H1 (cell line): ENCODE data around the gene FAM240A. TPM values are rescaled to one million over a fixed set of nuclear protein-coding genes. Genes with fewer than 3 reads are reported as not detected.

Source experiments
- CTCF ChIA-PET: fragments of 300-600 bp; sonication (Branson Sonifier 250); formaldehyde crosslinking; loops from one replicate; lab custom pipeline; 2021; ENCODE audit not compliant: partially characterized antibody; lab: Charles Lee
- POLR2A ChIA-PET: fragments of 300-600 bp; sonication (Branson Sonifier 250); formaldehyde crosslinking; loops from one replicate; lab custom pipeline; 2021; ENCODE audit warnings: inconsistent platforms; ENCODE audit not compliant: partially characterized antibody; lab: Charles Lee
- DNase-seq, 2 experiments: peaks; one replicate each; pipeline versions ENCODE4 v3.0.0 to v3.0.0-alpha.2; 2010 to 2022; ENCODE audit warnings: low spot score in 2 of 2, low read depth in 1 of 2, mixed read lengths in 1 of 2
- FAIRE-seq: peaks from 2 replicates; lab custom pipeline; 2011; peaks lifted over from hg19 to GRCh38; lab: Jason Lieb, UNC
- H2AFZ ChIP-seq: 2 replicates; pipeline ENCODE4 v1.8.1; 2012; ENCODE audit warnings: low read length, inconsistent platforms
- H2AK5ac ChIP-seq: 2 replicates; pipeline ENCODE4 v1.6.1; 2013; ENCODE audit warnings: low read depth, low read length
- H2BK120ac ChIP-seq: replicated peaks from 2 replicates; pipeline ENCODE3; 2013; ENCODE audit warnings: low read depth, low read length, inconsistent platforms
- H2BK12ac ChIP-seq: 2 replicates; pipeline ENCODE4 v1.6.1; 2013; ENCODE audit warnings: low read depth, low read length
- H2BK15ac ChIP-seq: 2 replicates; pipeline ENCODE4 v1.6.1; 2013; ENCODE audit warnings: low read length
- H2BK20ac ChIP-seq: 2 replicates; pipeline ENCODE4 v1.6.1; 2013; ENCODE audit warnings: low read length
- H2BK5ac ChIP-seq: 2 replicates; pipeline ENCODE4 v1.6.1; 2013; ENCODE audit warnings: low read depth, low read length
- H3K14ac ChIP-seq: 2 replicates; pipeline ENCODE4 v1.6.1; 2013; ENCODE audit warnings: inconsistent platforms; ENCODE audit not compliant: insufficient read length
- H3K18ac ChIP-seq: 2 replicates; pipeline ENCODE4 v1.6.1; 2013; ENCODE audit warnings: low read length; ENCODE audit errors: extremely low read depth
- H3K23ac ChIP-seq: 2 replicates; pipeline ENCODE4 v1.6.1; 2013; ENCODE audit warnings: inconsistent platforms; ENCODE audit not compliant: insufficient read length
- H3K23me2 ChIP-seq: 2 replicates; pipeline ENCODE4 v1.6.1; 2013; ENCODE audit warnings: low read depth, low read length
- H3K27ac ChIP-seq: 2 replicates; pipeline ENCODE4 v1.6.1; 2011; ENCODE audit warnings: low read depth, low read length, inconsistent platforms
- H3K27me3 ChIP-seq, 4 experiments: replicated peaks in 1 of 4; 1 replicate in 1 of 4; 2 replicates in 3 of 4; pipeline versions ENCODE4 v1.6.1 to v1.8.1; 2011 to 2013; ENCODE audit warnings: low read length in 3 of 4, mild to moderate bottlenecking in 3 of 4, inconsistent platforms in 2 of 4, mixed read lengths in 2 of 4, moderate library complexity in 1 of 4; ENCODE audit not compliant: control insufficient read depth in 3 of 4, insufficient read depth in 3 of 4; ENCODE audit errors: extremely low read depth in 1 of 4
- H3K36me3 ChIP-seq, 4 experiments: 2 replicates each; pipeline versions ENCODE4 v1.6.1 to v1.8.1; 2011 to 2013; ENCODE audit warnings: mild to moderate bottlenecking in 4 of 4, low read length in 3 of 4, moderate library complexity in 2 of 4, control low read depth in 1 of 4, inconsistent platforms in 1 of 4; ENCODE audit not compliant: insufficient read depth in 4 of 4, control insufficient read depth in 2 of 4
- H3K4ac ChIP-seq: replicated peaks from 2 replicates; pipeline ENCODE3; 2013; ENCODE audit warnings: low read length, low read depth, mixed read lengths, inconsistent platforms; ENCODE audit not compliant: insufficient read length
- H3K4me1 ChIP-seq, 4 experiments: replicated peaks in 1 of 4; 1 replicate in 1 of 4; 2 replicates in 3 of 4; pipeline versions ENCODE4 v1.6.1 to v1.8.1; 2011 to 2013; ENCODE audit warnings: low read length in 3 of 4, inconsistent platforms in 2 of 4, mixed read lengths in 1 of 4; ENCODE audit not compliant: insufficient read depth in 4 of 4, control insufficient read depth in 3 of 4
- H3K4me2 ChIP-seq, 2 experiments: 2 replicates each; pipeline versions ENCODE4 v1.6.1 to v1.8.1; 2011 to 2013; ENCODE audit warnings: low read depth in 2 of 2, low read length in 2 of 2, control low read depth in 1 of 2, inconsistent platforms in 1 of 2, mild to moderate bottlenecking in 1 of 2; ENCODE audit not compliant: insufficient read depth in 1 of 2
- H3K4me3 ChIP-seq, 4 experiments: fragments of 200-600, 300-600 bp in 1 of 4; sonication (generic), shearing (Covaris generic), sonication (Bioruptor Twin) in 1 of 4; 2 replicates each; pipeline versions ENCODE4 v1.5.1 to v1.8.1; 2011 to 2016; ENCODE audit warnings: low read length in 4 of 4, low read depth in 3 of 4, control low read depth in 2 of 4, inconsistent platforms in 2 of 4, mild to moderate bottlenecking in 2 of 4, mixed read lengths in 1 of 4, moderate library complexity in 1 of 4; ENCODE audit not compliant: insufficient read depth in 2 of 4; ENCODE audit errors: extremely low read depth in 1 of 4
- H3K56ac ChIP-seq: replicated peaks from 2 replicates; pipeline ENCODE3; 2013; ENCODE audit warnings: low read depth, mild to moderate bottlenecking, mixed read lengths, low read length, inconsistent platforms; ENCODE audit not compliant: insufficient read length
- H3K79me1 ChIP-seq: 2 replicates; pipeline ENCODE4 v1.6.1; 2013; ENCODE audit warnings: low read depth, low read length, control low read depth
- H3K79me2 ChIP-seq, 2 experiments: 2 replicates each; pipeline versions ENCODE4 v1.6.1 to v1.8.1; 2012 to 2013; ENCODE audit warnings: low read length in 2 of 2, mild to moderate bottlenecking in 2 of 2, inconsistent platforms in 1 of 2; ENCODE audit not compliant: insufficient read depth in 2 of 2, control insufficient read depth in 1 of 2
- H3K9ac ChIP-seq, 4 experiments: replicated peaks in 1 of 4; 1 replicate in 1 of 4; 2 replicates in 3 of 4; pipeline versions ENCODE4 v1.6.1 to v1.8.1; 2011 to 2013; ENCODE audit warnings: low read depth in 3 of 4, low read length in 3 of 4, control low read depth in 2 of 4, mild to moderate bottlenecking in 2 of 4, moderate library complexity in 2 of 4, inconsistent platforms in 1 of 4; ENCODE audit errors: extremely low read depth in 1 of 4
- H3K9me3 ChIP-seq, 2 experiments: 2 replicates each; pipeline versions ENCODE4 v1.6.1 to v1.8.1; 2012 to 2013; ENCODE audit warnings: mild to moderate bottlenecking in 2 of 2, moderate library complexity in 2 of 2, control low read depth in 1 of 2, inconsistent platforms in 1 of 2, low read depth in 1 of 2, low read length in 1 of 2, mixed read lengths in 1 of 2; ENCODE audit not compliant: insufficient read depth in 2 of 2
- H4K20me1 ChIP-seq, 2 experiments: replicated peaks in 1 of 2; 2 replicates each; pipeline versions ENCODE3 to v1.8.1; 2011 to 2013; ENCODE audit warnings: inconsistent platforms in 2 of 2, low read length in 2 of 2, mild to moderate bottlenecking in 1 of 2; ENCODE audit not compliant: insufficient read depth in 2 of 2, control insufficient read depth in 1 of 2
- H4K5ac ChIP-seq: 2 replicates; pipeline ENCODE4 v1.6.1; 2013; ENCODE audit warnings: low read length, low read depth, mixed read lengths, inconsistent platforms; ENCODE audit not compliant: insufficient read length
- H4K8ac ChIP-seq: 2 replicates; pipeline ENCODE4 v1.8.0; 2013; ENCODE audit warnings: mild to moderate bottlenecking, moderate library complexity, low read length, inconsistent platforms; ENCODE audit not compliant: insufficient read depth; ENCODE audit errors: extremely low read depth
- H4K91ac ChIP-seq: replicated peaks from 2 replicates; pipeline ENCODE3; 2013; ENCODE audit warnings: low read length, mixed read lengths, inconsistent platforms; ENCODE audit not compliant: insufficient read length
- BACH1 ChIP-seq: IDR thresholded peaks from 2 replicates; pipeline ENCODE4 v1.6.1; 2012; ENCODE audit warnings: low read length, improper control_type of control experiment
- CBX5 ChIP-seq: fragments of 300-800, 300-1000 bp; sonication (generic); IDR thresholded peaks from 2 replicates; pipeline ENCODE4 v1.7.1; 2016; ENCODE audit warnings: antibody characterized with exemption, low read length, low read depth
- CBX8 ChIP-seq: fragments of 300-800, 300-1000 bp; sonication (generic); IDR thresholded peaks from 2 replicates; pipeline ENCODE4 v1.7.1; 2016; ENCODE audit warnings: low read depth, low read length, borderline replicate concordance
- CEBPB ChIP-seq: IDR thresholded peaks from 2 replicates; pipeline ENCODE4 v1.6.1; 2012; ENCODE audit warnings: low read depth, low read length
- CTBP2 ChIP-seq: IDR thresholded peaks from 2 replicates; pipeline ENCODE4 v1.7.0; 2011; ENCODE audit warnings: borderline replicate concordance, mild to moderate bottlenecking, moderate library complexity, mixed read lengths, low read length; ENCODE audit not compliant: insufficient read depth, insufficient read length
- GABPA ChIP-seq: IDR thresholded peaks from 2 replicates; pipeline ENCODE4 v1.6.1; 2011; ENCODE audit warnings: mild to moderate bottlenecking, low read length, moderate library complexity, borderline replicate concordance; ENCODE audit not compliant: insufficient read depth
- NANOG ChIP-seq: IDR thresholded peaks from 2 replicates; pipeline ENCODE4 v1.6.1; 2011; ENCODE audit warnings: low read length, low read depth, mild to moderate bottlenecking, inconsistent platforms; ENCODE audit not compliant: insufficient read depth, poor library complexity, severe bottlenecking
- NRF1 ChIP-seq: IDR thresholded peaks from 2 replicates; pipeline ENCODE4 v1.6.1; 2011; ENCODE audit warnings: mild to moderate bottlenecking, low read depth, low read length, improper control_type of control experiment
- PHF8 ChIP-seq: fragments of 200-600 bp; sonication (generic); conservative IDR thresholded peaks from 2 replicates; pipeline ENCODE4 v1.7.1; 2012; ENCODE audit warnings: low read depth, mild to moderate bottlenecking, inconsistent platforms, low read length, moderate library complexity
- SP1 ChIP-seq: IDR thresholded peaks from 2 replicates; pipeline ENCODE4 v1.6.1; 2011; ENCODE audit warnings: low read depth, low read length
- SP2 ChIP-seq: IDR thresholded peaks from 2 replicates; pipeline ENCODE4 v1.6.1; 2012; ENCODE audit warnings: mild to moderate bottlenecking, low read length, inconsistent platforms
- TAF1 ChIP-seq: IDR thresholded peaks from 2 replicates; pipeline ENCODE4 v1.6.1; 2011; ENCODE audit warnings: mild to moderate bottlenecking, low read depth, low read length
- TBP ChIP-seq: IDR thresholded peaks from 2 replicates; pipeline ENCODE4 v1.6.1; 2011; ENCODE audit warnings: low read depth, low read length, improper control_type of control experiment
- WGBS, 2 experiments: shearing (Covaris generic) in 1 of 2; methylation state at CpG; one replicate each; pipeline versions ENCODE4 v1.1.6 to v1.1.7; 2013 to 2015; ENCODE audit warnings: low lambda C conversion rate in 2 of 2, mixed read lengths in 2 of 2, inconsistent platforms in 1 of 2, low coverage in 1 of 2, missing lambda C conversion rate in 1 of 2; ENCODE audit not compliant: insufficient replicate concordance in 2 of 2, insufficient coverage in 1 of 2, insufficient read length in 1 of 2; ENCODE audit errors: extremely low coverage in 1 of 2, missing lambda C conversion rate in 1 of 2; 5-methylcytosine and 5-hydroxymethylcytosine counted together
- polyA plus RNA-seq, 7 experiments: library from polyadenylated mRNA; depleted of rRNA in 3 of 7; stranded (reverse) in 5 of 7; unstranded in 2 of 7; fragments of >200 nt in 5 of 7; fragments of 200-250 nt in 2 of 7; gene quantifications; 1 replicate in 5 of 7; 2 replicates in 1 of 7; 4 replicates in 1 of 7; pipeline versions ENCODE4 v1.2.1 to v1.2.3, GENCODE V29; 2011 to 2013; ENCODE audit warnings: missing spikeins in 2 of 7, mixed read lengths in 2 of 7
- total RNA-seq: library from RNA; stranded (reverse); fragmentation: NEBNext Ultra II Directional; extraction: Animal tissue kit (Norgen Biotek cat#: 25700); gene quantifications from 2 replicates; pipeline ENCODE4 v1.2.1, GENCODE V29; 2021
- TF ChIP-seq, protein P1 (sequence below): IDR thresholded peaks from 2 replicates; pipeline ENCODE4 v1.6.1; 2011; ENCODE audit warnings: low read depth, mild to moderate bottlenecking, low read length; ENCODE audit not compliant: insufficient read depth

Gene FAM240A
- total and polyA plus RNA-seq, 2 of the 8 experiments (the other 6 are each of a cell fraction or from before 2014, with no cell fraction given): 0.08 TPM; not detected in 1

DNA sequence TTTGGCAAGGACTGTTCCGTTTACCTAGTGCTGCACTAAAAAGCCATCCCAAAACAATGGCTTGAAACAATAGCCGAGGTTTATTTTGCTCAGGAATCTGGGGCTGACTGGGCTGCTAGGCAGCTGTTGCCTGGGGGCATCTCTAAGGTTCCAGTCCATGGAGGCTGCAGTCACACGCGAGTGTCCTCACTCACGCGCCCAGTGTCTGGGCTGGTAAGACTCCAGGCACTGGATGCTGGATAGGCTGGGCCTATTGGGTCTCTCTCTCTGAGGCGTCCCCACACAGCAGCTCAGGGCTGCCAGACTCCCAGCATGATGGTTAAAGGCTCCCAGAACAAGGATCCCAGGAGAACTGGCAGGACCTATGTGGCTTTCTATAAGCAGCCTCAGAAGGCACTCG, 47.0 kb downstream of the FAM240A start:
- DNase-seq (peak in 1 of 2 experiments; percentile 49), FAIRE-seq (no peak)
- Histone ChIP-seq H2BK20ac (no peak overlapping the region), H4K5ac (no peak overlapping the region), H3K27me3 (no peaks in the 10 kb centered on the region; a peak in 1 of 7 replicates), H2BK120ac (peak overlapping the region; percentile 14), H3K23ac (no peak overlapping the region), H3K9ac (no peak overlapping the region), H2BK15ac (no peak overlapping the region), H2AFZ (no peak overlapping the region), H3K36me3 (no peaks in the 10 kb centered on the region), H3K4me2 (no peak overlapping the region), H3K56ac (no peak overlapping the region), H3K4me3 (no peak overlapping the region), H4K8ac (no peak overlapping the region), H4K91ac (no peak overlapping the region), H3K79me2 (no peaks in the 10 kb centered on the region), H4K20me1 (no peaks in the 10 kb centered on the region), H3K4ac (no peak overlapping the region), H2AK5ac (no peak overlapping the region), H2BK12ac (no peak overlapping the region; the same call in 1 of the 2 replicates), H3K27ac (no peak overlapping the region), H3K14ac (no peak overlapping the region), H3K79me1 (no peaks in the 10 kb centered on the region), H3K18ac (no peak overlapping the region), H2BK5ac (peak overlapping the region; percentile 9; the same call in 1 of the 2 replicates), H3K9me3 (no peaks in the 10 kb centered on the region), H3K23me2 (no peaks in the 10 kb centered on the region), H3K4me1 (peaks cover 22 to 45% (median 36%) of the 10 kb centered on the region in 4 experiments)
- CTCF ChIA-PET: interaction anchor here (1.4 to 3.6 kb wide), 3 partner anchors 12 to 197 kb away, joined by 4 to 20 read pairs (median 7); no protein-coding TSS in a partner anchor
- POLR2A ChIA-PET: interaction anchor here (0.9 to 4.2 kb wide), 2 partner anchors 17 to 73 kb away, joined by 3 to 23 read pairs; no protein-coding TSS in a partner anchor
- 82% methylated on average over 8 of the region's 8 CpGs; no CpG with 5 or more reads in 1 of the 2 experiments for WGBS, 2 experiments
- TF ChIP-seq GABPA (no peak), SP2 (no peak), PHF8 (no peak), SP1 (no peak), CTBP2 (no peak), CBX5 (no peak), CBX8 (no peak), TAF1 (no peak), NRF1 (no peak), CEBPB (no peak), NANOG (no peak), BACH1 (no peak), TBP (no peak)
- TF ChIP-seq, protein P1, sequence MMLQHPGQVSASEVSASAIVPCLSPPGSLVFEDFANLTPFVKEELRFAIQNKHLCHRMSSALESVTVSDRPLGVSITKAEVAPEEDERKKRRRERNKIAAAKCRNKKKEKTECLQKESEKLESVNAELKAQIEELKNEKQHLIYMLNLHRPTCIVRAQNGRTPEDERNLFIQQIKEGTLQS: no peak
